ENCODE results near the gene MED25.
"Not testable (repeated sequence)": the region's sequence is repeated elsewhere in the genome, so short reads cannot be mapped to it uniquely, and the experiment has no call there.

MED25 gene

GRCh38 chr19:49818649-49819370, 721 bp downstream of the MED25 start:
- DNase-seq: no peak

- DNase-seq: not testable (repeated sequence)
These were observed 1.5 kb downstream of the MED25 start for GRCh38 chr19:49819452-49820115.

- no peak for DNase-seq
These were observed 2.0 kb downstream of the MED25 start for GRCh38 chr19:49820125-49820524.

GRCh38 chr19:49823472-49823871, 5.4 kb downstream of the MED25 start:
- DNase-seq: no peak

- DNase-seq: no peak
These were observed 6.6 kb downstream of the MED25 start for GRCh38 chr19:49824662-49825061.

- no peak for DNase-seq
These were observed 8.9 kb downstream of the MED25 start for GRCh38 chr19:49827034-49827433.

- DNase-seq: no peak
These were observed 11.1 kb downstream of the MED25 start for GRCh38 chr19:49829200-49829599.

- no peak for DNase-seq
These were observed 11.6 kb downstream of the MED25 start for GRCh38 chr19:49829721-49830120.

- DNase-seq: no peak
These were observed 12.7 kb downstream of the MED25 start for GRCh38 chr19:49830766-49831165.

- no peak for DNase-seq
These were observed 13.5 kb downstream of the MED25 start for GRCh38 chr19:49831592-49831991.

- DNase-seq: no peak
These were observed 14.5 kb downstream of the MED25 start for GRCh38 chr19:49832556-49832955.

- no peak for DNase-seq
These were observed 15.5 kb downstream of the MED25 start for GRCh38 chr19:49833599-49833998.

GRCh38 chr19:49835562-49835961, 17.5 kb downstream of the MED25 start:
- no peak for DNase-seq

GRCh38 chr19:49836176-49837008, 18.3 kb downstream of the MED25 start:
- DNase-seq: no peak

- no peak for DNase-seq
These were observed 18.9 kb downstream of the MED25 start for GRCh38 chr19:49837009-49837310.

- DNase-seq: no peak
These were observed 19.3 kb downstream of the MED25 start for GRCh38 chr19:49837425-49837824.

- no peak for DNase-seq
These were observed 20.9 kb downstream of the MED25 start for GRCh38 chr19:49838885-49839588.

GRCh38 chr19:49839713-49840112, 21.6 kb downstream of the MED25 start:
- no peak for DNase-seq

GRCh38 chr19:49840321-49840720, 22.2 kb downstream of the MED25 start:
- DNase-seq: no peak

GRCh38 chr19:49840736-49841249, 22.7 kb downstream of the MED25 start:
- no peak for DNase-seq

- DNase-seq: no peak
These were observed 25.2 kb downstream of the MED25 start for GRCh38 chr19:49843265-49843664.

- DNase-seq: no peak
These were observed 26.3 kb downstream of the MED25 start for GRCh38 chr19:49844138-49845095.

Data from hippocampal formation (tissue), 2 donors.